ENCODE measurements around the gene NMNAT2.
"Not testable (repeated sequence)": the region's sequence is repeated elsewhere in the genome, so short reads cannot be mapped to it uniquely, and the experiment has no call there.

The NMNAT2 gene

DNA sequence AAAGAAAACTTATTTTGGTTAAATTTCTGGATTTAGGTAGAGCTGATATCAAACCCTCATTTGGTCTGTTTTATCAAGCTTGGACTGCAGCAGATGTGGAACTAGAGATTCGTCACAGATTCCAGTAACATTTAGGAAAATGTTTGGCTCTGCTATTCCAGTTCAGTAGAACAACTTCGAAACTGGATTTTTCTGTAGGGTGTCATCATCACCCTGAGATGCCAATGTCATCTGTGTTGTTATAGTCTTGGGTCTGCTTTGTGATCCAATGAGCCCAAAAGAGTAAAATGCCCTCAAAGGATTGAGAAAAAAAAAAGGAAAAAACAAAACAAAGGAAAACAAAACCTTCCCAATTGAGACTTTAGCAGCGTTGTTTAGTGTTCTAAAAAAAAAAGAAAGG, 176.7 kb downstream of the NMNAT2 start:
- DNase-seq (ENCODE audit: low read depth) = peak; percentile 89

DNA sequence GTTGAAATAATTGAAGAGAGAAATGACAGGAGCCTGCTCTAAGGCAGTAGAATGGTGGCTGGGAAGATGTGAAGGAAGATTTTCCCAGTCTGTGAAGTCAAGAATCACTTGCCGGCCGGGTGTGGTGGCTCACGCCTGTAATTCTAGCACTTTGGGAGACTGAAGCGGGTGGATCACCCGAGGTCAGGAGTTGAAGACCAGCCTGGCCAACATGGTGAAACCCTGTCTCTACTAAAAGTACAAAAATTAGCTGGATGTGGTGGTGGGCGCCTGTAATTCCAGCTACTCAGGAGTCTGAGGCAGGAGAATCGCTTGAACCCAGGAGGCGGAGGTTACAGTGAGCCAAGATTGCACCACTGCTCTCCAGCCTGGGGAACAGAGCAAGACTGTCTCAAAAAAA, 177.3 kb downstream of the NMNAT2 start:
- not testable (repeated sequence) for H3K4me3 ChIP-seq (ENCODE audit: low read length); DNase-seq (ENCODE audit: low read depth)

More for the DNA sequence above, 176.7 kb downstream of the NMNAT2 start:
- TF ChIP-seq, protein P1, sequence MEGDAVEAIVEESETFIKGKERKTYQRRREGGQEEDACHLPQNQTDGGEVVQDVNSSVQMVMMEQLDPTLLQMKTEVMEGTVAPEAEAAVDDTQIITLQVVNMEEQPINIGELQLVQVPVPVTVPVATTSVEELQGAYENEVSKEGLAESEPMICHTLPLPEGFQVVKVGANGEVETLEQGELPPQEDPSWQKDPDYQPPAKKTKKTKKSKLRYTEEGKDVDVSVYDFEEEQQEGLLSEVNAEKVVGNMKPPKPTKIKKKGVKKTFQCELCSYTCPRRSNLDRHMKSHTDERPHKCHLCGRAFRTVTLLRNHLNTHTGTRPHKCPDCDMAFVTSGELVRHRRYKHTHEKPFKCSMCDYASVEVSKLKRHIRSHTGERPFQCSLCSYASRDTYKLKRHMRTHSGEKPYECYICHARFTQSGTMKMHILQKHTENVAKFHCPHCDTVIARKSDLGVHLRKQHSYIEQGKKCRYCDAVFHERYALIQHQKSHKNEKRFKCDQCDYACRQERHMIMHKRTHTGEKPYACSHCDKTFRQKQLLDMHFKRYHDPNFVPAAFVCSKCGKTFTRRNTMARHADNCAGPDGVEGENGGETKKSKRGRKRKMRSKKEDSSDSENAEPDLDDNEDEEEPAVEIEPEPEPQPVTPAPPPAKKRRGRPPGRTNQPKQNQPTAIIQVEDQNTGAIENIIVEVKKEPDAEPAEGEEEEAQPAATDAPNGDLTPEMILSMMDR (conservative IDR thresholded peaks at IDR 0.05; ENCODE audit: low read length) = no peak
- no peak overlapping the region for H3K4me3 ChIP-seq (ENCODE audit: low read length)

DNA sequence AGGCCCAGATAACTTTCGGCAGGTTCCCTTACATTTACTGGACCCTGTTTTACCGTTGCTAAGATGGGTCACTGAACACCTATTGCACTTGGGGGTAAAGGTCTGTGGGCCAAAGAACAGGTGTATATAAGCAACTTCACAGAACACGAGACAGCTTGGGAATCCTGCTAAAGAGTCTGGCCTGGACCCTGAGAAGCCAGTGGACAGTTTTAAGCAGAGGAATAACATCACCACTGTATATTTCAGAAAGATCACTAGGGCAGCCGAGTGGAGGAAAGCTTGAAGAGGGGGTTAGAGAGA, 177.7 kb downstream of the NMNAT2 start:
- no peak for DNase-seq (ENCODE audit: low read depth)
- TF ChIP-seq, protein P1 (conservative IDR thresholded peaks at IDR 0.05; ENCODE audit: low read length) = no peak
- no peak overlapping the region for H3K4me3 ChIP-seq (ENCODE audit: low read length)

DNA sequence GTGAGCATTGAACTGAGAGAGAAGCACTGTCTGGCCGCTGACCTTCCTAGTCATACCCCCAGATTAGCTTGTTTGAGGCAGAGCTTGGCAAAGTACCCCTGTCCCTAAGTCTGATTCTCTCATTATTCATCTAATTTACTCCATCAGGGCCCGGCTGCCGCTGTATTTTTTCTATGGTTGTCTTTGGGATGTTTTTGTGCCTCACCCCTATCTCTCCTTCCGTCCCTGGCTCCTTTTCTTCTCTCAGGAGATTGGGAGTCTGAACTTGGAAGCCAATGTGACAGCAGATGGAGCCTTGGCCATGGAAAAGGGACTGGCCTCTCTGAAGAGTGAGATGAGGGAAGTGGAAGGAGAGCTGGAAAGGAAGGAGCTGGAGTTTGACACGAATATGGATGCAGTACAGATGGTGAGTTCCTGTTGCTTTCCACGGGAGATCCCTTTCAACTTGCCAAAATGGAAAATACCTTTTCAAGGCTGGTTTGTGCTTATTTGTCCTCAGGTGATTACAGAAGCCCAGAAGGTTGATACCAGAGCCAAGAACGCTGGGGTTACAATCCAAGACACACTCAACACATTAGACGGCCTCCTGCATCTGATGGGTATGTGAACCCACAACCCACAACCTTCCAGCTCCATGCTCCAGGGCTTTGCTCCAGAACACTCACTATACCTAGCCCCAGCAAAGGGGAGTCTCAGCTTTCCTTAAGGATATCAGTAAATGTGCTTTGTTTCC, 178.2 kb downstream of the NMNAT2 start:
- H3K4me3 ChIP-seq (ENCODE audit: low read length) = no peak overlapping the region
- DNase-seq (ENCODE audit: low read depth) = peak; percentile 25
- TF ChIP-seq, protein P1 (conservative IDR thresholded peaks at IDR 0.05; ENCODE audit: low read length) = no peak

DNA sequence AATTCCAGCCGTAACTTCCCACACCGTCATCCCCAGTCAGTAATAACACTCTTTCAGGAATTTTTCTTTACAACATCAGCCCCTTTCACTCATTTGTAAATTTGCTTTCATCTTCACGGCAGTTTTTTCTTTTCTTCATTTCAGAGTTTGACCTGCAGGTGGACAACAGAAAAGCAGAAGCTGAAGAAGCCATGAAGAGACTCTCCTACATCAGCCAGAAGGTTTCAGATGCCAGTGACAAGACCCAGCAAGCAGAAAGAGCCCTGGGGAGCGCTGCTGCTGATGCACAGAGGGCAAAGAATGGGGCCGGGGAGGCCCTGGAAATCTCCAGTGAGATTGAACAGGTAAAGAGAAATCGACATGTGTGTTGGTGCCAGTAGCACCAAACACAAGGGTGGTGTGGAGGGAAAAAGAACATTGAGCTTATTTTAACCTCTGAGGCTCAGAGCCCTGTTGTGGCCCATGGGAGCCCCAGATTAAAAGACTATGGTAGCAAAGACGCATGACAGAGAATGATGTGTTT, 178.9 kb downstream of the NMNAT2 start:
- no peak for DNase-seq (ENCODE audit: low read depth)
- TF ChIP-seq, protein P1 (conservative IDR thresholded peaks at IDR 0.05; ENCODE audit: low read length) = no peak
- H3K4me3 ChIP-seq (ENCODE audit: low read length) = no peak overlapping the region

DNA sequence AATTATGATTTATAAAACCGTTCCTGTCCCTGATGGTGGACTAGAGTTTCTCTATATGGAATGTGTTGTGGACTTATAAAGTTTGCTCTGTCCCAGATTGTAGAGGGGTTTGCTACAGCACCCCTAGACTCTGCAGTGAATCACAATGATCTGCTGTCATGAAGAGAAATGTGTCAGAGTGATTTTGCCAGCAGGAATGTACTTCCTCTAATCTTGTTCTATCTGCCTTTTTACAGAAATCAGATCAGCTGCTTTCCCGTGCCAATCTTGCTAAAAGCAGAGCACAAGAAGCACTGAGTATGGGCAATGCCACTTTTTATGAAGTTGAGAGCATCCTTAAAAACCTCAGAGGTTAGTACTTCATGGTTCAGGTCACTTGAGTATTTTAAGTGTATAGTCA, 180.1 kb downstream of the NMNAT2 start:
- TF ChIP-seq, protein P1 (conservative IDR thresholded peaks at IDR 0.05; ENCODE audit: low read length) = no peak
- peak; percentile 58 for DNase-seq (ENCODE audit: low read depth)

DNA sequence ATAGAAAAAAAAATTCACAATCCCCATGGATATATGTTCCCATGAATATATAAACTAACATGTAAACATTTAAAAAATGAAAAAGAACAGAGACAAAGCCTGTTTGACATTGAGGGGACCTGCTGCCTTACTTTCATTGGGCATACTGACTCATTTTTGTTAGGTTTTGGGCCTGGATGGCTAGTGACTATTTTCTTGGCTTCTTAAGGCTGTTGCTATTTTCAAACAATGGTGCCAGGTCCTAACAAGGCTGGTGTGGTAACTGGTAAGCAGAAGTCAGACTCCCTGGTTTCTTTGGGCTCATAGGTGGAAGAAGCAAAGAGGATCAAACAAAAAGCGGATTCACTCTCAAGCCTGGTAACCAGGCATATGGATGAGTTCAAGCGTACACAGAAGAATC, 181.1 kb downstream of the NMNAT2 start:
- no peak overlapping the region for H3K4me3 ChIP-seq (ENCODE audit: low read length)
- peak; percentile 21 for DNase-seq (ENCODE audit: low read depth)
- TF ChIP-seq, protein P1 (conservative IDR thresholded peaks at IDR 0.05; ENCODE audit: low read length) = no peak

More for the DNA sequence above, 180.1 kb downstream of the NMNAT2 start:
- H3K4me3 ChIP-seq (ENCODE audit: low read length) = no peak overlapping the region

Measured in AG10803 (cell line).